ENCODE measurements around the gene AMZ1. TPM values are rescaled to one million over a fixed set of nuclear protein-coding genes. Genes with fewer than 3 reads are reported as not detected.

AMZ1 gene
- total RNA-seq, 1 experiment from 2014 or later: 0.74 TPM

DNA sequence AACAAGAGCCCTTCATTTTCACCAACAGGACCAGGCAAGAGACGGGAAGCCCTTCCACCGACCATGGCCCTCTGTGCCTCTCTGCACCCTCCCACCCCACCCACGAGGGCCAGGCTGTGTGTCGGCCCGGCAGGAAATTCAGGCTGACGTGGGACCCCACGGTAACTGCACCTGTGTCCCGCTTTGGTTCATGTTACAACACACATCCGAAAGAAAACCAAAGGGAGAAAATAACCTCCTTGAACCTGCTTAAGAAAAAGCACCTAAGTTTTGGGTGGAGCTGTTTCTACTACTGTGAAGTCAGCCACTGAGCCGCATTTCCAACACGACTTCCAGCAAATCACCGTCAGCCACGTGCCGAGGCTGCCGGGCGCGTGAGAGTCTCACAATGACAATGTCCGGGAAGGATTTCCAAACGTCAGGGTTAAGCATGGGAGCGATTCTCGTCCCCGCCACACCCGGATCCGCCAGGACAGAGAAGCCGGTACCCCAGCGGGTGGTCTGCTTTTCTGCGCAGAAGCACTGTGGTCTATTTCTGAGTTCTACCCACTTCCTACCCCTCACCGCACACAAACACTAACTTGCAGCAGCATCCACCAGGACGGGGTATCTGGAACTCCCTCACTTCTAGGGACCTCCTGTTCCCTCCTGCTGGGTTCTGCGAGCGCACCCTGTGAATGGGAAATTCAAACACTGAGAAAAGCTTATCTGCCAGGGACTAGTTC is 36.6 kb downstream of the AMZ1 start:
- Histone ChIP-seq H3K18ac (ENCODE audit: insufficient read length, low read depth, low read length) (no peak overlapping the region), H3K79me2 (ENCODE audit: insufficient read depth, low read length) (no peaks in the 10 kb centered on the region), H2AFZ (ENCODE audit: low read length) (no peak overlapping the region), H3K9me3 (ENCODE audit: control insufficient read depth, low read depth, low read length) (no peaks in the 10 kb centered on the region), H2BK20ac (ENCODE audit: low read depth, low read length, poor library complexity, severe bottlenecking) (no peak overlapping the region), H2BK5ac (ENCODE audit: insufficient read length, low read length) (no peak overlapping the region), H2AK5ac (ENCODE audit: insufficient read length, low read length) (no peak overlapping the region), H4K91ac (ENCODE audit: insufficient read length, low read depth, low read length) (no peak overlapping the region), H3T11ph (ENCODE audit: low read length) (no peak overlapping the region), H4K20me1 (ENCODE audit: control insufficient read depth, insufficient read depth, insufficient read length) (no peaks in the 10 kb centered on the region), H3K27me3 (ENCODE audit: insufficient read depth, low read length) (no peaks in the 10 kb centered on the region), H3K14ac (ENCODE audit: insufficient read depth, low read length) (no peak overlapping the region), H2BK120ac (ENCODE audit: low read depth, low read length, poor library complexity, severe bottlenecking) (no peak overlapping the region), H3K23ac (ENCODE audit: insufficient read length, low read depth, low read length) (no peak overlapping the region), H3K79me1 (ENCODE audit: insufficient read depth, low read depth, low read length, poor library complexity, severe bottlenecking) (no peaks in the 10 kb centered on the region), H3K27ac (ENCODE audit: insufficient read length, low read depth, low read length) (no peak overlapping the region), H2BK15ac (ENCODE audit: low read depth, low read length) (no peak overlapping the region), H2BK12ac (ENCODE audit: insufficient read length, low read depth, low read length) (no peak overlapping the region), H4K5ac (ENCODE audit: insufficient read length, low read depth, low read length) (no peak overlapping the region), H3K56ac (ENCODE audit: insufficient read length, low read depth, low read length) (no peak overlapping the region), H3K4me1 (ENCODE audit: insufficient read depth, low read length) (no peaks in the 10 kb centered on the region), H3K23me2 (ENCODE audit: insufficient read length, low read depth, low read length, poor library complexity, severe bottlenecking) (no peaks in the 10 kb centered on the region), H4K8ac (replicated peaks; ENCODE audit: insufficient read length, low read depth, low read length) (no peak overlapping the region), H3K9ac (ENCODE audit: extremely low read depth, insufficient read length, low read length) (no peak overlapping the region), H3K4me2 (ENCODE audit: insufficient read depth, insufficient read length, low read length) (no peak overlapping the region), H3K4ac (ENCODE audit: low read depth, low read length) (no peak overlapping the region)
- DNase-seq: no peak
- Mint-ChIP-seq H3K4me3 (no peak overlapping the region), H3K4me1 (peaks cover 0 to 4% of the 10 kb centered on the region in 2 experiments; a peak in 1 of 4 replicates), H3K27me3 (ENCODE audit: low read depth) (no peaks in the 10 kb centered on the region), H3K9me3 (no peaks in the 10 kb centered on the region), H3K36me3 (ENCODE audit: insufficient read depth in 1 of 3, low read depth in 3 of 3) (peaks cover 26 to 44% (median 37%) of the 10 kb centered on the region in 3 experiments; a peak in 6 of 7 replicates), H3K27ac (no peak overlapping the region; a peak in 2 of 7 replicates)
- TF ChIP-seq, protein P1, sequence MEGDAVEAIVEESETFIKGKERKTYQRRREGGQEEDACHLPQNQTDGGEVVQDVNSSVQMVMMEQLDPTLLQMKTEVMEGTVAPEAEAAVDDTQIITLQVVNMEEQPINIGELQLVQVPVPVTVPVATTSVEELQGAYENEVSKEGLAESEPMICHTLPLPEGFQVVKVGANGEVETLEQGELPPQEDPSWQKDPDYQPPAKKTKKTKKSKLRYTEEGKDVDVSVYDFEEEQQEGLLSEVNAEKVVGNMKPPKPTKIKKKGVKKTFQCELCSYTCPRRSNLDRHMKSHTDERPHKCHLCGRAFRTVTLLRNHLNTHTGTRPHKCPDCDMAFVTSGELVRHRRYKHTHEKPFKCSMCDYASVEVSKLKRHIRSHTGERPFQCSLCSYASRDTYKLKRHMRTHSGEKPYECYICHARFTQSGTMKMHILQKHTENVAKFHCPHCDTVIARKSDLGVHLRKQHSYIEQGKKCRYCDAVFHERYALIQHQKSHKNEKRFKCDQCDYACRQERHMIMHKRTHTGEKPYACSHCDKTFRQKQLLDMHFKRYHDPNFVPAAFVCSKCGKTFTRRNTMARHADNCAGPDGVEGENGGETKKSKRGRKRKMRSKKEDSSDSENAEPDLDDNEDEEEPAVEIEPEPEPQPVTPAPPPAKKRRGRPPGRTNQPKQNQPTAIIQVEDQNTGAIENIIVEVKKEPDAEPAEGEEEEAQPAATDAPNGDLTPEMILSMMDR (conservative IDR thresholded peaks at IDR 0.05): no peak
- WGBS (ENCODE audit: extremely low coverage, insufficient read length, low lambda C conversion rate): no CpG with 5 or more reads among the region's 31 CpGs

Measured in H9 (cell line).